ENCODE data around the gene TKTL1.

- TF ChIP-seq POLR2A (IDR thresholded peaks at IDR 0.05; ENCODE audit: low read length) (no peak), GATA1 (IDR thresholded peaks at IDR 0.05; ENCODE audit: low read depth, low read length) (no peak)
These were observed 27.9 kb downstream of the TKTL1 start for GRCh38 chrX:154323537-154323936.
